K562 (cell line): ENCODE data around the gene DLGAP1. TPM values are rescaled to one million over a fixed set of nuclear protein-coding genes. Genes with fewer than 3 reads are reported as not detected.
A peak's percentile ranks its signal among the peaks of the same experiment; 100 is the strongest.

ENCODE experiments used
- BACH1 ChIP-seq: fragments of 200-800 bp; sonication (Bioruptor generic); IDR thresholded peaks from 2 replicates; pipeline ENCODE4 v1.6.1; 2016; ENCODE audit warnings: missing genetic modification characterization, missing compliant biosample characterization
- CCNT2 ChIP-seq: IDR thresholded peaks from 2 replicates; pipeline ENCODE4 v1.6.1; 2011; ENCODE audit warnings: borderline replicate concordance, low read depth, mild to moderate bottlenecking, moderate library complexity, mixed read lengths, low read length; ENCODE audit not compliant: insufficient read length; ENCODE audit errors: extremely low read depth
- CEBPG ChIP-seq, 3 experiments: fragments of 200-800 bp in 1 of 3; sonication (Bioruptor generic) in 1 of 3; sonication (generic) in 1 of 3; formaldehyde crosslinking in 1 of 3; IDR thresholded peaks in 2 of 3; conservative IDR thresholded peaks in 1 of 3; 2 replicates each; pipeline versions ENCODE4 v1.6.1 to v1.8.0; 2016 to 2022; ENCODE audit warnings: missing compliant biosample characterization in 2 of 3, missing genetic modification characterization in 2 of 3, mild to moderate bottlenecking in 1 of 3, missing genetic modification reagents in 1 of 3
- CSDE1 ChIP-seq, 2 experiments: fragments of 450-650 bp; IDR thresholded peaks; 2 replicates each; pipeline ENCODE4 v1.6.1; 2016; ENCODE audit warnings: mild to moderate bottlenecking in 1 of 2
- CXXC5 ChIP-seq: fragments of 250-450 bp; sonication (Bioruptor Pico); IDR thresholded peaks from 2 replicates; pipeline ENCODE4 v1.8.0; 2022; ENCODE audit warnings: inconsistent platforms, mild to moderate bottlenecking, moderate library complexity
- FOXK1 ChIP-seq: sonication (generic); formaldehyde crosslinking; IDR thresholded peaks from 2 replicates; pipeline ENCODE4 v1.8.0; 2022; ENCODE audit warnings: missing genetic modification reagents, mild to moderate bottlenecking, borderline replicate concordance
- FOXM1 ChIP-seq, 2 experiments: fragments of 450-650 bp in 1 of 2; sonication (generic) in 1 of 2; formaldehyde crosslinking in 1 of 2; IDR thresholded peaks; 2 replicates each; pipeline versions ENCODE4 v1.6.1 to v1.9.0; 2017 to 2022; ENCODE audit warnings: low read depth in 2 of 2, mild to moderate bottlenecking in 2 of 2, missing genetic modification reagents in 1 of 2, moderate library complexity in 1 of 2
- FOXP1 ChIP-seq: sonication (generic); formaldehyde crosslinking; IDR thresholded peaks from 2 replicates; pipeline ENCODE4 v1.8.0; 2022; ENCODE audit warnings: mild to moderate bottlenecking, missing genetic modification reagents
- HDGF ChIP-seq: fragments of 450-650 bp; IDR thresholded peaks from 2 replicates; pipeline ENCODE4 v1.6.1; 2016
- MTA3 ChIP-seq: fragments of 450-650 bp; formaldehyde crosslinking; IDR thresholded peaks from 2 replicates; pipeline ENCODE4 v1.6.1; 2017; ENCODE audit warnings: mild to moderate bottlenecking, borderline replicate concordance
- NEUROD1 ChIP-seq: fragments of 150-350 bp; IDR thresholded peaks from 2 replicates; pipeline ENCODE4 v1.6.1; 2014; ENCODE audit warnings: borderline replicate concordance, low read length, low read depth; ENCODE audit not compliant: partially characterized antibody
- POLR2AphosphoS5 ChIP-seq: IDR thresholded peaks from 2 replicates; pipeline ENCODE4 v1.6.1; 2011; ENCODE audit warnings: mild to moderate bottlenecking, low read depth, low read length, moderate library complexity; ENCODE audit not compliant: control insufficient read depth, insufficient read depth
- RCOR1 ChIP-seq, 2 experiments: IDR thresholded peaks; 2 replicates each; pipeline ENCODE4 v1.6.1; 2012; ENCODE audit warnings: low read depth in 2 of 2, low read length in 2 of 2, borderline replicate concordance in 1 of 2, improper control_type of control experiment in 1 of 2
- SP2 ChIP-seq: IDR thresholded peaks from 2 replicates; pipeline ENCODE4 v1.6.1; 2011; ENCODE audit warnings: mild to moderate bottlenecking, low read depth, low read length, moderate library complexity; ENCODE audit not compliant: poor library complexity, severe bottlenecking; ENCODE audit errors: extremely low read depth
- TRIM24 ChIP-seq, 2 experiments: fragments of 450-650 bp; IDR thresholded peaks; 2 replicates each; pipeline ENCODE4 v1.6.1; 2016
- ZNF121 ChIP-seq: sonication (generic); formaldehyde crosslinking; conservative IDR thresholded peaks from 2 replicates; pipeline ENCODE4 v1.8.0; 2022; ENCODE audit warnings: missing genetic modification reagents
- ZNF23 ChIP-seq: fragments of 250-450 bp; sonication (Bioruptor Pico); IDR thresholded peaks from 2 replicates; pipeline ENCODE4 v1.4.0; 2020; ENCODE audit warnings: mild to moderate bottlenecking
- ZNF589 ChIP-seq: fragments of 200-800 bp; sonication (Bioruptor generic); IDR thresholded peaks from 2 replicates; pipeline ENCODE4 v1.6.1; 2016; ENCODE audit warnings: low read depth, missing genetic modification characterization, missing compliant biosample characterization
- ZNF76 ChIP-seq: fragments of 250-450 bp; sonication (Bioruptor Pico); IDR thresholded peaks from 2 replicates; pipeline ENCODE4 v1.4.0; 2020; ENCODE audit warnings: mild to moderate bottlenecking, moderate library complexity, borderline replicate concordance
- polyA plus RNA-seq, 8 experiments: library from polyadenylated mRNA; depleted of rRNA in 4 of 8; stranded (reverse) in 5 of 8; unstranded in 3 of 8; fragments of >200 nt; fragmentation: Nextera tagmentation in 2 of 8; fragmentation: Illumina TruSeq in 1 of 8; extraction: Ambion mirVana in 2 of 8; extraction: Trizol in 1 of 8; gene quantifications; 2 replicates each; pipeline versions ENCODE4 v1.2.1 to v1.2.3, GENCODE V29; 2011 to 2014; ENCODE audit warnings: inconsistent platforms in 1 of 8, missing spikeins in 1 of 8
- total RNA-seq, 7 experiments: library from RNA; depleted of rRNA in 6 of 7; stranded (reverse); fragments of >200 nt in 6 of 7; fragmentation: Illumina TruSeq in 2 of 7; extraction: Trizol in 2 of 7; gene quantifications; 2 replicates each; pipeline versions ENCODE4 v1.2.1 to v1.2.3, GENCODE V29; 2011 to 2021; ENCODE audit warnings: low replicate concordance in 1 of 7
- TF ChIP-seq, protein P1 (sequence below): fragments of 250-450 bp; sonication (Bioruptor Pico); IDR thresholded peaks from 2 replicates; pipeline ENCODE4 v1.5.0; 2021
- TF ChIP-seq, protein P2 (sequence below): fragments of 450-650 bp; formaldehyde crosslinking; IDR thresholded peaks from 2 replicates; pipeline ENCODE4 v1.4.0; 2022; ENCODE audit warnings: mild to moderate bottlenecking, moderate library complexity
- TF ChIP-seq, protein P3 (sequence below): fragments of 150-350 bp; IDR thresholded peaks from 2 replicates; pipeline ENCODE4 v1.6.1; 2014; ENCODE audit warnings: low read depth, mild to moderate bottlenecking, low read length, borderline replicate concordance

DLGAP1 gene
- total and polyA plus RNA-seq, 9 of the 15 experiments (the other 6 are each of a cell fraction or from before 2014, with no cell fraction given): 0.04 to 0.22 (median 0.08) TPM

DNA sequence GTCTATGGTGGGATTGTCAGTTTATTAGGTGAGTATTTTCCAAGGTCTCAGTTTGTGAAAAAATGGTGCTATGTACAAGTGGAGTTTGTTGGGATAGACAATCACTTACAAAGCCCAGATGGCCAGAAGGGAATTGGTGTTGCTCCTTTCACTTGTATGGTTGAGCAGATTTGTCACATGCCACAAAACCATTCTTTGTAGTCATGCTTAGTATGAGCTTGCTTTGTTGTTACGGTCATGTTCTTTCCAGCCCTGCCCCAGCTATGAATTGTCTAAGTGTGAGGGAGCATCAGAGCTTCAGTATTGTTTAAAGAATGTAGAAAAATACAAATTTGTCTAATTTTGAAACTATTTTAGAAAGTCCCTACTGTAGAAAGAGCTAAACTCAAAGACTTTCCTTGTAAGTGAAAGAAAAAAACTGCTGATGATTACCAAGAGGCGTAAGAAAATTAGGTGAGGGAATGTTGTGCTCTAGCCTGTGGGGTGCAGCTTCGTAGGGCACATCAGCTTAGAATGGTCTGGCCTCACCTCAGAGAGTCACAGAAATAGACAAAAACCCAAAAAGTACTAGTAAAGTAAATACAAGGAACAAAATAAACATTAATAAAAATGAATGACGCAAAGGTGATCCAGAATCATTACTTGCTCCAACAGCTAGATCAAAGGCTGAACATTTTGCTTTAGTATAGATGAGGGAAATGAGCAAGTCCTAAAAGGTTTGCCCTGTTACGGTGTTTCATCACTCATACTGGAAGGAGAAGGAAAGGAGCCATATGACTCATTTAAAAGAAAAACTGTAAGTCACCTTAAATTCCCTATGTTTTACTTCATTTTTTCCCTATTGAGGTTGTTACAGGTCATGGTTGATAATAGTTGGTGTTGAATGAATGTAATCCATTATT, 995.9 kb downstream of the DLGAP1 start (continued):
- no peak for TF ChIP-seq ZNF121
- TF ChIP-seq POLR2AphosphoS5: peak; percentile 22; the same call in 1 of the 2 replicates
- TF ChIP-seq ZNF76 (CRISPR knock-in tag): no peak
- TF ChIP-seq MTA3: peak; percentile 52; the same call in 1 of the 2 replicates
- TF ChIP-seq ZNF589 (CRISPR knock-in tag): no peak
- no peak for TF ChIP-seq FOXK1 (CRISPR knock-in tag)
- TF ChIP-seq CCNT2: no peak
- TF ChIP-seq, protein P1, sequence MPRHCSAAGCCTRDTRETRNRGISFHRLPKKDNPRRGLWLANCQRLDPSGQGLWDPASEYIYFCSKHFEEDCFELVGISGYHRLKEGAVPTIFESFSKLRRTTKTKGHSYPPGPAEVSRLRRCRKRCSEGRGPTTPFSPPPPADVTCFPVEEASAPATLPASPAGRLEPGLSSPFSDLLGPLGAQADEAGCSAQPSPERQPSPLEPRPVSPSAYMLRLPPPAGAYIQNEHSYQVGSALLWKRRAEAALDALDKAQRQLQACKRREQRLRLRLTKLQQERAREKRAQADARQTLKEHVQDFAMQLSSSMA (CRISPR knock-in tag): no peak
- TF ChIP-seq SP2: no peak
- TF ChIP-seq ZNF23 (CRISPR knock-in tag): no peak
- TF ChIP-seq HDGF: no peak
- no peak for TF ChIP-seq CXXC5 (CRISPR knock-in tag)
- peak; percentile 22 to 58; a peak in 1 of 4 replicates for TF ChIP-seq TRIM24 (IDR thresholded peaks at IDR 0.05)
- TF ChIP-seq FOXM1 (IDR thresholded peaks at IDR 0.05; ENCODE audit: low read depth): no peak
- no peak for TF ChIP-seq FOXM1 (CRISPR knock-in tag; IDR thresholded peaks at IDR 0.05; ENCODE audit: low read depth)
- no peak for TF ChIP-seq CSDE1 (IDR thresholded peaks at IDR 0.05)
- TF ChIP-seq FOXP1 (CRISPR knock-in tag): no peak
- no peak for TF ChIP-seq NEUROD1
- TF ChIP-seq CEBPG (CRISPR knock-in tag; IDR thresholded peaks at IDR 0.05): peak; percentile 22; the same call in 1 of the 2 replicates
- TF ChIP-seq CEBPG (tag; conservative IDR thresholded peaks at IDR 0.05 in 1 of 2, IDR thresholded peaks at IDR 0.05 in 1 of 2): no peak
- TF ChIP-seq, protein P2, sequence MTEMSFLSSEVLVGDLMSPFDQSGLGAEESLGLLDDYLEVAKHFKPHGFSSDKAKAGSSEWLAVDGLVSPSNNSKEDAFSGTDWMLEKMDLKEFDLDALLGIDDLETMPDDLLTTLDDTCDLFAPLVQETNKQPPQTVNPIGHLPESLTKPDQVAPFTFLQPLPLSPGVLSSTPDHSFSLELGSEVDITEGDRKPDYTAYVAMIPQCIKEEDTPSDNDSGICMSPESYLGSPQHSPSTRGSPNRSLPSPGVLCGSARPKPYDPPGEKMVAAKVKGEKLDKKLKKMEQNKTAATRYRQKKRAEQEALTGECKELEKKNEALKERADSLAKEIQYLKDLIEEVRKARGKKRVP: no peak
- no peak for TF ChIP-seq BACH1
- TF ChIP-seq RCOR1 (IDR thresholded peaks at IDR 0.05; ENCODE audit: borderline replicate concordance in 1 of 2, low read depth in 2 of 2, low read length in 2 of 2): no peak
- TF ChIP-seq, protein P3, sequence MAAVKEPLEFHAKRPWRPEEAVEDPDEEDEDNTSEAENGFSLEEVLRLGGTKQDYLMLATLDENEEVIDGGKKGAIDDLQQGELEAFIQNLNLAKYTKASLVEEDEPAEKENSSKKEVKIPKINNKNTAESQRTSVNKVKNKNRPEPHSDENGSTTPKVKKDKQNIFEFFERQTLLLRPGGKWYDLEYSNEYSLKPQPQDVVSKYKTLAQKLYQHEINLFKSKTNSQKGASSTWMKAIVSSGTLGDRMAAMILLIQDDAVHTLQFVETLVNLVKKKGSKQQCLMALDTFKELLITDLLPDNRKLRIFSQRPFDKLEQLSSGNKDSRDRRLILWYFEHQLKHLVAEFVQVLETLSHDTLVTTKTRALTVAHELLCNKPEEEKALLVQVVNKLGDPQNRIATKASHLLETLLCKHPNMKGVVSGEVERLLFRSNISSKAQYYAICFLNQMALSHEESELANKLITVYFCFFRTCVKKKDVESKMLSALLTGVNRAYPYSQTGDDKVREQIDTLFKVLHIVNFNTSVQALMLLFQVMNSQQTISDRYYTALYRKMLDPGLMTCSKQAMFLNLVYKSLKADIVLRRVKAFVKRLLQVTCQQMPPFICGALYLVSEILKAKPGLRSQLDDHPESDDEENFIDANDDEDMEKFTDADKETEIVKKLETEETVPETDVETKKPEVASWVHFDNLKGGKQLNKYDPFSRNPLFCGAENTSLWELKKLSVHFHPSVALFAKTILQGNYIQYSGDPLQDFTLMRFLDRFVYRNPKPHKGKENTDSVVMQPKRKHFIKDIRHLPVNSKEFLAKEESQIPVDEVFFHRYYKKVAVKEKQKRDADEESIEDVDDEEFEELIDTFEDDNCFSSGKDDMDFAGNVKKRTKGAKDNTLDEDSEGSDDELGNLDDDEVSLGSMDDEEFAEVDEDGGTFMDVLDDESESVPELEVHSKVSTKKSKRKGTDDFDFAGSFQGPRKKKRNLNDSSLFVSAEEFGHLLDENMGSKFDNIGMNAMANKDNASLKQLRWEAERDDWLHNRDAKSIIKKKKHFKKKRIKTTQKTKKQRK: no peak
